K562 (cell line): ENCODE results near the gene DNMT3A. TPM values are rescaled to one million over a fixed set of nuclear protein-coding genes. Genes with fewer than 3 reads are reported as not detected.

ENCODE experiments used
- ATAC-seq: fragments of 200-7000 bp; cut with Tn5 transposase; 3 replicates; pipeline ENCODE4 v1.9.1; 2020; ENCODE audit warnings: moderate library complexity
- BruUV-seq: library from RNA; stranded (reverse); fragments of 400-500 nt; replicated peaks from 2 replicates; lab custom pipeline; 2021; lab: Mats Ljungman, UMichigan
- CTCF ChIA-PET: fragments of 300-600 bp; formaldehyde crosslinking; extraction: SDS; loops from one replicate; lab custom pipeline; 2021; ENCODE audit warnings: low intra/inter-chr PET ratio; lab: Yijun Ruan, JAX
- POLR2A ChIA-PET: fragments of 300-600, 350-650 bp; sonication (Branson Sonifier 250); formaldehyde crosslinking; extraction: SDS; loops from one replicate; lab custom pipeline; 2021; ENCODE audit warnings: antibody characterized with exemption, inconsistent platforms; lab: Yijun Ruan, JAX
- DNase-seq, 4 experiments: peaks; one replicate each; pipeline versions ENCODE4 v3.0.0 to v3.0.0-alpha.2; 2011 to 2018; ENCODE audit warnings: low spot score in 3 of 4, mixed read lengths in 3 of 4; ENCODE audit errors: extremely low read depth in 1 of 4
- FAIRE-seq: peaks from 2 replicates; lab custom pipeline; 2011; peaks lifted over from hg19 to GRCh38; lab: Jason Lieb, UNC
- H2AFZ ChIP-seq: 2 replicates; pipeline ENCODE4 v1.6.0; 2011; ENCODE audit warnings: low read depth, low read length, control low read depth, inconsistent platforms
- H3K27ac ChIP-seq: fragments of 200-600 bp; 3 replicates; pipeline ENCODE4 v1.8.0; 2011; ENCODE audit warnings: low read depth, mild to moderate bottlenecking, control low read depth, inconsistent platforms, low read length, moderate library complexity, mixed read lengths; ENCODE audit errors: extremely low read depth
- H3K27me3 ChIP-seq, 2 experiments: fragments of 300-600 bp in 1 of 2; 2 replicates in 1 of 2; 3 replicates in 1 of 2; pipeline versions ENCODE4 v1.6.0 to v1.8.0; 2011; ENCODE audit warnings: inconsistent platforms in 2 of 2, low read length in 2 of 2, mild to moderate bottlenecking in 1 of 2, mixed read lengths in 1 of 2, moderate library complexity in 1 of 2; ENCODE audit not compliant: control insufficient read depth in 2 of 2, insufficient read depth in 2 of 2
- H3K36me3 ChIP-seq: fragments of 300-600 bp; 3 replicates; pipeline ENCODE4 v1.8.0; 2011; ENCODE audit warnings: mild to moderate bottlenecking, low read length, inconsistent platforms; ENCODE audit not compliant: control insufficient read depth, insufficient read depth
- H3K4me1 ChIP-seq, 2 experiments: fragments of 200-600 bp in 1 of 2; replicated peaks in 1 of 2; 2 replicates in 1 of 2; 3 replicates in 1 of 2; pipeline versions ENCODE4 v1.5.1 to v1.8.0; 2011; ENCODE audit warnings: inconsistent platforms in 2 of 2, low read length in 2 of 2, mild to moderate bottlenecking in 1 of 2, mixed read lengths in 1 of 2, moderate library complexity in 1 of 2; ENCODE audit not compliant: control insufficient read depth in 2 of 2, insufficient read depth in 2 of 2
- H3K4me2 ChIP-seq: 2 replicates; pipeline ENCODE4 v1.6.1; 2011; ENCODE audit warnings: low read length, control low read depth, inconsistent platforms, mixed read lengths; ENCODE audit not compliant: insufficient read depth
- H3K4me3 ChIP-seq: fragments of 200-600 bp; sonication (generic), shearing (Covaris generic); 2 replicates; pipeline ENCODE4 v1.5.1; 2016; ENCODE audit warnings: control low read depth, inconsistent platforms
- H3K79me2 ChIP-seq: fragments of 200-600 bp; 3 replicates; pipeline ENCODE4 v1.8.0; 2011; ENCODE audit warnings: low read length, inconsistent platforms; ENCODE audit not compliant: control insufficient read depth, insufficient read depth
- H3K9ac ChIP-seq, 2 experiments: 2 replicates each; pipeline versions ENCODE4 v1.6.0 to v1.6.1; 2011; ENCODE audit warnings: low read depth in 2 of 2, low read length in 2 of 2, control low read depth in 1 of 2, inconsistent platforms in 1 of 2, mild to moderate bottlenecking in 1 of 2, mixed read lengths in 1 of 2; ENCODE audit not compliant: insufficient read depth in 1 of 2
- H3K9me1 ChIP-seq: one replicate; pipeline ENCODE4 v1.6.0; 2011; ENCODE audit warnings: inconsistent platforms, mild to moderate bottlenecking, low read length, moderate library complexity; ENCODE audit not compliant: control insufficient read depth, insufficient read depth
- H3K9me3 ChIP-seq: replicated peaks from 2 replicates; pipeline ENCODE4 v1.5.1; 2011; ENCODE audit warnings: low read depth, low read length, inconsistent platforms; ENCODE audit not compliant: control insufficient read depth, insufficient read depth
- H4K20me1 ChIP-seq: replicated peaks from 2 replicates; pipeline ENCODE4 v1.6.1; 2011; ENCODE audit warnings: low read length, inconsistent platforms, mixed read lengths; ENCODE audit not compliant: control insufficient read depth, insufficient read depth
- ATF4 ChIP-seq: fragments of 450-650 bp; formaldehyde crosslinking; IDR thresholded peaks from 2 replicates; pipeline ENCODE4 v1.4.0; 2022; ENCODE audit warnings: mild to moderate bottlenecking, moderate library complexity
- BCLAF1 ChIP-seq, 2 experiments: fragments of 450-650 bp in 1 of 2; IDR thresholded peaks; 2 replicates each; pipeline ENCODE4 v1.6.1; 2011 to 2017; ENCODE audit warnings: low read depth in 2 of 2, antibody characterized with exemption in 1 of 2, borderline replicate concordance in 1 of 2, low read length in 1 of 2, mild to moderate bottlenecking in 1 of 2, mixed read lengths in 1 of 2; ENCODE audit not compliant: control insufficient read depth in 1 of 2
- DLX4 ChIP-seq: fragments of 250-450 bp; sonication (Bioruptor Pico); IDR thresholded peaks from 2 replicates; pipeline ENCODE4 v1.6.1; 2021; ENCODE audit warnings: mild to moderate bottlenecking
- EP300 ChIP-seq: IDR thresholded peaks from 2 replicates; pipeline ENCODE4 v1.6.1; 2012; ENCODE audit warnings: low read length, improper control_type of control experiment
- HOXB6 ChIP-seq: fragments of 250-450 bp; sonication (Bioruptor Pico); IDR thresholded peaks from 2 replicates; pipeline ENCODE4 v1.5.1; 2022; ENCODE audit warnings: mild to moderate bottlenecking, borderline replicate concordance
- ILF3 ChIP-seq: fragments of 450-650 bp; IDR thresholded peaks from 2 replicates; pipeline ENCODE4 v1.6.1; 2018; ENCODE audit warnings: antibody characterized with exemption, mild to moderate bottlenecking, moderate library complexity, borderline replicate concordance
- RERE ChIP-seq: sonication (generic); formaldehyde crosslinking; IDR thresholded peaks from 2 replicates; pipeline ENCODE4 v1.8.0; 2023; ENCODE audit warnings: missing genetic modification reagents, mild to moderate bottlenecking, borderline replicate concordance
- RFX1 ChIP-seq: fragments of 450-650 bp; IDR thresholded peaks from 2 replicates; pipeline ENCODE4 v1.6.1; 2016; ENCODE audit warnings: mild to moderate bottlenecking, moderate library complexity
- STAG1 ChIP-seq: sonication (generic); formaldehyde crosslinking; IDR thresholded peaks from 2 replicates; pipeline ENCODE4 v1.5.0; 2020; ENCODE audit warnings: missing genetic modification reagents, borderline replicate concordance
- TAL1 ChIP-seq: fragments of 450-650 bp; IDR thresholded peaks from 2 replicates; pipeline ENCODE4 v1.6.1; 2016; ENCODE audit warnings: mild to moderate bottlenecking
- ZNF316 ChIP-seq: fragments of 450-650 bp; IDR thresholded peaks from 2 replicates; pipeline ENCODE4 v1.6.1; 2016
- ZNF586 ChIP-seq: fragments of 450-650 bp; formaldehyde crosslinking; conservative IDR thresholded peaks from 2 replicates; pipeline ENCODE4 v1.4.0; 2020; ENCODE audit warnings: mild to moderate bottlenecking, moderate library complexity
- ZNF699 ChIP-seq: fragments of 250-450 bp; sonication (Bioruptor Pico); IDR thresholded peaks from 2 replicates; pipeline ENCODE4 v1.8.0; 2021; ENCODE audit warnings: mild to moderate bottlenecking, moderate library complexity; ENCODE audit not compliant: insufficient replicate concordance
- WGBS: fragments of 100-300 bp; shearing (Covaris generic); methylation state at CpG from one replicate; pipeline ENCODE4 v1.1.6; 2016; ENCODE audit warnings: low coverage, mixed read lengths; ENCODE audit not compliant: insufficient coverage; ENCODE audit errors: missing lambda C conversion rate; 5-methylcytosine and 5-hydroxymethylcytosine counted together
- in situ Hi-C: fragments of 300-500 bp; cut with MboI; formaldehyde crosslinking; loops from 4 replicates; pipeline ENCODE4 v1.15.0; 2018; ENCODE audit warnings: inconsistent platforms, mixed read lengths
- intact Hi-C: fragments of 100-400 bp; cut with micrococcal nuclease; formaldehyde crosslinking; loops from 2 replicates; pipeline ENCODE4 v1.14.2; 2022
- polyA plus RNA-seq, 8 experiments: library from polyadenylated mRNA; depleted of rRNA in 4 of 8; stranded (reverse) in 5 of 8; unstranded in 3 of 8; fragments of >200 nt; fragmentation: Nextera tagmentation in 2 of 8; fragmentation: Illumina TruSeq in 1 of 8; extraction: Ambion mirVana in 2 of 8; extraction: Trizol in 1 of 8; gene quantifications; 2 replicates each; pipeline versions ENCODE4 v1.2.1 to v1.2.3, GENCODE V29; 2011 to 2014; ENCODE audit warnings: inconsistent platforms in 1 of 8, missing spikeins in 1 of 8
- total RNA-seq, 7 experiments: library from RNA; depleted of rRNA in 6 of 7; stranded (reverse); fragments of >200 nt in 6 of 7; fragmentation: Illumina TruSeq in 2 of 7; extraction: Trizol in 2 of 7; gene quantifications; 2 replicates each; pipeline versions ENCODE4 v1.2.1 to v1.2.3, GENCODE V29; 2011 to 2021; ENCODE audit warnings: low replicate concordance in 1 of 7

Gene DNMT3A
- total and polyA plus RNA-seq, 9 of the 15 experiments (the other 6 are each of a cell fraction or from before 2014, with no cell fraction given): 3.0 to 16.0 (median 6.1) TPM

DNA sequence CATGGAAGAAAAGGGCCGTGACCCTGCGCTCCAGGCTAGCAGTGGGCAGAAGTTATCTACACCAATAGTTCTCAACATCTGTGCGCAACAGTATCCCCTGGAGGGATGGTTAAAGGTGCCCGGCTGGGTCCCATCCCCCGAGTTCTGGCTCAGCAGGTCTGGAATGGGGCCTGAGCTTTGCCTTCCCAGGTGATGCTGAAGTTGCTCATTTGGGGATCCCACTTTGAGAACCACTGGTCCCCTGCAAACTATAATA, 31.1 kb downstream of the DNMT3A start:
- H3K4me2 ChIP-seq: no peak overlapping the region
- H3K4me1 ChIP-seq: peaks cover 0 to 37% of the 10 kb centered on the region in 2 experiments; a peak in 2 of 5 replicates
- no peak for ATAC-seq
- no peaks in the 10 kb centered on the region for H3K79me2 ChIP-seq
- WGBS: 23% methylated on average over 5 of the region's 5 CpGs
- in situ Hi-C loops: no loop called here
- peaks cover 13% of the 10 kb centered on the region for H4K20me1 ChIP-seq
- BruUV-seq: no TSS peak
- DNase-seq: no peak
- no peak overlapping the region for H3K27ac ChIP-seq
- H3K4me3 ChIP-seq: no peak overlapping the region
- no peaks in the 10 kb centered on the region for H3K9me3 ChIP-seq
- no peak overlapping the region for H2AFZ ChIP-seq
- peaks cover 2 to 46% of the 10 kb centered on the region in 2 experiments; a peak in 3 of 5 replicates for H3K27me3 ChIP-seq
- FAIRE-seq: no peak
- H3K9me1 ChIP-seq: no peaks in the 10 kb centered on the region
- ChIA-PET CTCF (no interaction called here), POLR2A (no interaction called here)
- H3K36me3 ChIP-seq: no peaks in the 10 kb centered on the region
- intact Hi-C loops: no loop called here
- no peak overlapping the region for H3K9ac ChIP-seq
- TF ChIP-seq ILF3 (no peak), RERE (no peak), ZNF316 (no peak), BCLAF1 (IDR thresholded peaks at IDR 0.05; ENCODE audit: borderline replicate concordance in 1 of 2, control insufficient read depth in 1 of 2, low read depth in 2 of 2, low read length in 1 of 2) (no peak), HOXB6 (CRISPR knock-in tag) (no peak), ATF4 (CRISPR knock-in tag) (no peak), ZNF699 (no peak), ZNF586 (CRISPR knock-in tag) (no peak), STAG1 (CRISPR knock-in tag) (no peak), TAL1 (no peak), DLX4 (CRISPR knock-in tag) (no peak), RFX1 (no peak), EP300 (no peak)
